Astrocyte (in vitro differentiated cells and primary cell): ENCODE measurements around the gene TAGAP. TPM values are rescaled to one million over a fixed set of nuclear protein-coding genes. Genes with fewer than 3 reads are reported as not detected.

Source experiments
- DNase-seq: peaks from one replicate; pipeline ENCODE4 v3.0.0-alpha.2; 2010; ENCODE audit warnings: low read depth
- FAIRE-seq: peaks from 2 replicates; lab custom pipeline; 2011; peaks lifted over from hg19 to GRCh38; lab: Jason Lieb, UNC
- H2AFZ ChIP-seq: 2 replicates; pipeline ENCODE4 v1.6.0; 2012; ENCODE audit warnings: low read depth, low read length, inconsistent platforms
- H3K27ac ChIP-seq: 2 replicates; pipeline ENCODE4 v1.5.1; 2011; ENCODE audit warnings: low read depth, low read length, inconsistent platforms
- H3K27me3 ChIP-seq: 2 replicates; pipeline ENCODE4 v1.6.0; 2011; ENCODE audit warnings: low read length, inconsistent platforms; ENCODE audit not compliant: insufficient read depth
- H3K36me3 ChIP-seq: 2 replicates; pipeline ENCODE4 v1.5.1; 2011; ENCODE audit warnings: low read length, inconsistent platforms; ENCODE audit not compliant: insufficient read depth
- H3K4me1 ChIP-seq: 2 replicates; pipeline ENCODE4 v1.5.1; 2011; ENCODE audit warnings: low read length, inconsistent platforms; ENCODE audit not compliant: insufficient read depth
- H3K4me2 ChIP-seq: 2 replicates; pipeline ENCODE4 v1.6.0; 2012; ENCODE audit warnings: low read length, inconsistent platforms
- H3K4me3 ChIP-seq: 2 replicates; pipeline ENCODE4 v1.5.1; 2011; ENCODE audit warnings: low read depth, mild to moderate bottlenecking, low read length, inconsistent platforms; ENCODE audit not compliant: insufficient read depth
- H3K79me2 ChIP-seq: 2 replicates; pipeline ENCODE4 v1.6.0; 2012; ENCODE audit warnings: mild to moderate bottlenecking, low read length, inconsistent platforms; ENCODE audit not compliant: insufficient read depth
- H3K9ac ChIP-seq: 2 replicates; pipeline ENCODE4 v1.6.0; 2012; ENCODE audit warnings: mild to moderate bottlenecking, low read length, inconsistent platforms
- H3K9me3 ChIP-seq: 2 replicates; pipeline ENCODE4 v1.5.1; 2012; ENCODE audit warnings: low read depth, mild to moderate bottlenecking, low read length, inconsistent platforms; ENCODE audit not compliant: insufficient read depth
- H4K20me1 ChIP-seq: 2 replicates; pipeline ENCODE4 v1.6.0; 2012; ENCODE audit warnings: low read length, inconsistent platforms; ENCODE audit not compliant: insufficient read depth
- H3K27ac Mint-ChIP-seq: one replicate; pipeline ENCODE4 v1.8.0; 2021; ENCODE audit warnings: mild to moderate bottlenecking, mixed read lengths; ENCODE audit not compliant: unreplicated experiment
- H3K27me3 Mint-ChIP-seq: one replicate; pipeline ENCODE4 v1.8.0; 2021; ENCODE audit warnings: low read depth, mixed read lengths; ENCODE audit not compliant: unreplicated experiment
- H3K36me3 Mint-ChIP-seq: one replicate; pipeline ENCODE4 v1.8.0; 2021; ENCODE audit warnings: low read depth, mixed read lengths; ENCODE audit not compliant: unreplicated experiment
- H3K4me1 Mint-ChIP-seq: one replicate; pipeline ENCODE4 v1.8.0; 2021; ENCODE audit warnings: low read depth, mixed read lengths; ENCODE audit not compliant: unreplicated experiment
- H3K4me3 Mint-ChIP-seq: one replicate; pipeline ENCODE4 v1.8.0; 2021; ENCODE audit warnings: mild to moderate bottlenecking, moderate library complexity, mixed read lengths; ENCODE audit not compliant: unreplicated experiment
- H3K9me3 Mint-ChIP-seq: one replicate; pipeline ENCODE4 v1.8.0; 2021; ENCODE audit warnings: mild to moderate bottlenecking, mixed read lengths; ENCODE audit not compliant: unreplicated experiment
- CTCF ChIP-seq: IDR thresholded peaks from 2 replicates; pipeline ENCODE4 v1.5.1; 2011; ENCODE audit warnings: low read depth, mild to moderate bottlenecking, inconsistent platforms, low read length, moderate library complexity; ENCODE audit not compliant: insufficient read depth
- EZH2 ChIP-seq: IDR thresholded peaks from 2 replicates; pipeline ENCODE4 v1.6.1; 2012; ENCODE audit warnings: mild to moderate bottlenecking, low read length, inconsistent platforms; ENCODE audit not compliant: insufficient read depth
- total RNA-seq: library from RNA; stranded (reverse); gene quantifications from 2 replicates; pipeline ENCODE4 v1.2.1, GENCODE V29; 2021

Gene TAGAP
- total RNA-seq, 1 donor from 2014 or later = 0.11 TPM

GRCh38 chr6:159066483-159066882 lies 21.7 kb upstream of the TAGAP start:
- Mint-ChIP-seq H3K27me3 (peaks cover 61% of the 10 kb centered on the region), H3K27ac (no peak overlapping the region), H3K4me3 (no peak overlapping the region), H3K9me3 (peaks cover 9% of the 10 kb centered on the region), H3K36me3 (no peaks in the 10 kb centered on the region), H3K4me1 (peaks cover 2% of the 10 kb centered on the region)
- H3K27ac ChIP-seq = no peak overlapping the region
- no peaks in the 10 kb centered on the region for H3K4me1 ChIP-seq
- no peaks in the 10 kb centered on the region for H3K79me2 ChIP-seq
- no peak overlapping the region for H2AFZ ChIP-seq
- H4K20me1 ChIP-seq = no peaks in the 10 kb centered on the region
- no peak overlapping the region for H3K4me3 ChIP-seq
- TF ChIP-seq CTCF (no peak), EZH2 (no peak)
- no peaks in the 10 kb centered on the region for H3K36me3 ChIP-seq
- peaks cover 2% of the 10 kb centered on the region for H3K9me3 ChIP-seq
- H3K9ac ChIP-seq = no peak overlapping the region
- DNase-seq (no peak), FAIRE-seq (no peak)
- no peak overlapping the region for H3K4me2 ChIP-seq
- peaks cover 34% of the 10 kb centered on the region for H3K27me3 ChIP-seq

- TF ChIP-seq EZH2 = no peak
- TF ChIP-seq CTCF = no peak
- no peak overlapping the region for H3K27ac ChIP-seq
- no peak overlapping the region for H3K4me3 ChIP-seq
- Mint-ChIP-seq H3K9me3 (peaks cover 10% of the 10 kb centered on the region), H3K36me3 (no peaks in the 10 kb centered on the region), H3K4me1 (peaks cover 2% of the 10 kb centered on the region), H3K4me3 (no peak overlapping the region), H3K27ac (no peak overlapping the region), H3K27me3 (peaks cover 61% of the 10 kb centered on the region)
- no peak overlapping the region for H3K9ac ChIP-seq
- H3K4me1 ChIP-seq = no peaks in the 10 kb centered on the region
- H3K9me3 ChIP-seq = peaks cover 2% of the 10 kb centered on the region
- H4K20me1 ChIP-seq = no peaks in the 10 kb centered on the region
- H3K79me2 ChIP-seq = no peaks in the 10 kb centered on the region
- peaks cover 34% of the 10 kb centered on the region for H3K27me3 ChIP-seq
- H2AFZ ChIP-seq = no peak overlapping the region
- DNase-seq = no peak
- H3K36me3 ChIP-seq = no peaks in the 10 kb centered on the region
- no peak for FAIRE-seq
- no peak overlapping the region for H3K4me2 ChIP-seq
These were observed 21.1 kb upstream of the TAGAP start for GRCh38 chr6:159065759-159066329.

GRCh38 chr6:159065091-159065490 lies 20.3 kb upstream of the TAGAP start:
- no peak overlapping the region for H3K4me2 ChIP-seq
- no peak overlapping the region for H3K9ac ChIP-seq
- H3K4me1 ChIP-seq = no peaks in the 10 kb centered on the region
- peaks cover 66% of the 10 kb centered on the region for H3K27me3 Mint-ChIP-seq
- no peak overlapping the region for H3K27ac Mint-ChIP-seq
- FAIRE-seq = no peak
- peaks cover 2% of the 10 kb centered on the region for H3K4me1 Mint-ChIP-seq
- H3K4me3 Mint-ChIP-seq = no peak overlapping the region
- no peaks in the 10 kb centered on the region for H3K79me2 ChIP-seq
- H3K9me3 Mint-ChIP-seq = peaks cover 10% of the 10 kb centered on the region
- no peak for TF ChIP-seq EZH2
- TF ChIP-seq CTCF = no peak
- H3K9me3 ChIP-seq = peaks cover 2% of the 10 kb centered on the region
- no peaks in the 10 kb centered on the region for H4K20me1 ChIP-seq
- no peaks in the 10 kb centered on the region for H3K36me3 Mint-ChIP-seq
- no peak overlapping the region for H3K4me3 ChIP-seq
- DNase-seq = no peak
- peaks cover 33% of the 10 kb centered on the region for H3K27me3 ChIP-seq
- H3K27ac ChIP-seq = no peak overlapping the region
- H3K36me3 ChIP-seq = no peaks in the 10 kb centered on the region
- no peak overlapping the region for H2AFZ ChIP-seq
